Measurements from ENCODE around the gene CRTC2.

DNA sequence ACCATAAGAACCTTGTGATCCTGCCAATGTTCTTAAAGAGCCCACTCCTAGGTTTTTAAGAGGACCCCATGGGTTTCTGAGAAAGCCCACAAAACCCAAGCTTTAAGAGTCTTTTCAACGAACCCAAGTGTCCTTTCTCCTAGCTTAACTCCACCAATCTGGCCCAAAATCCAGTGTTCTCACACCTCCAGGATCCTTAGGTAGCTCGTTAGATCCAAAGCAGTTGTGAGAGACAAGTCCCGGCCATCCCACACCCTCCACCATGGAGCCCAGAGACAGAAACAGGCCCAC, 13.6 kb downstream of the CRTC2 start:
- TF ChIP-seq, protein P1, sequence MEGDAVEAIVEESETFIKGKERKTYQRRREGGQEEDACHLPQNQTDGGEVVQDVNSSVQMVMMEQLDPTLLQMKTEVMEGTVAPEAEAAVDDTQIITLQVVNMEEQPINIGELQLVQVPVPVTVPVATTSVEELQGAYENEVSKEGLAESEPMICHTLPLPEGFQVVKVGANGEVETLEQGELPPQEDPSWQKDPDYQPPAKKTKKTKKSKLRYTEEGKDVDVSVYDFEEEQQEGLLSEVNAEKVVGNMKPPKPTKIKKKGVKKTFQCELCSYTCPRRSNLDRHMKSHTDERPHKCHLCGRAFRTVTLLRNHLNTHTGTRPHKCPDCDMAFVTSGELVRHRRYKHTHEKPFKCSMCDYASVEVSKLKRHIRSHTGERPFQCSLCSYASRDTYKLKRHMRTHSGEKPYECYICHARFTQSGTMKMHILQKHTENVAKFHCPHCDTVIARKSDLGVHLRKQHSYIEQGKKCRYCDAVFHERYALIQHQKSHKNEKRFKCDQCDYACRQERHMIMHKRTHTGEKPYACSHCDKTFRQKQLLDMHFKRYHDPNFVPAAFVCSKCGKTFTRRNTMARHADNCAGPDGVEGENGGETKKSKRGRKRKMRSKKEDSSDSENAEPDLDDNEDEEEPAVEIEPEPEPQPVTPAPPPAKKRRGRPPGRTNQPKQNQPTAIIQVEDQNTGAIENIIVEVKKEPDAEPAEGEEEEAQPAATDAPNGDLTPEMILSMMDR (conservative IDR thresholded peaks at IDR 0.05 in 1 of 2, IDR thresholded peaks at IDR 0.05 in 1 of 2; ENCODE audit: low read depth in 1 of 2, low read length in 2 of 2) = no peak
- TF ChIP-seq EZH2 (IDR thresholded peaks at IDR 0.05; ENCODE audit: low read length, missing control alignments) = no peak

All from fibroblast of lung (primary cell).